Panc1 (cell line): Measurements from ENCODE around the gene MYCBPAP. TPM values are rescaled to one million over a fixed set of nuclear protein-coding genes. Genes with fewer than 3 reads are reported as not detected.

Source experiments
- ATAC-seq: fragments of 200-7000 bp; cut with Tn5 transposase; 2 replicates; pipeline ENCODE4 v1.9.1; 2020; ENCODE audit warnings: mild to moderate bottlenecking, moderate library complexity
- BruUV-seq: library from RNA; stranded (reverse); fragments of 400-500 nt; replicated peaks from 2 replicates; lab custom pipeline; 2021; lab: Mats Ljungman, UMichigan
- CTCF ChIA-PET: fragments of 300-600 bp; sonication (Branson Sonifier 250); formaldehyde crosslinking; loops from one replicate; lab custom pipeline; 2022; ENCODE audit warnings: antibody characterized with exemption; lab: Charles Lee
- POLR2A ChIA-PET: fragments of 300-600 bp; sonication (Branson Sonifier 250); formaldehyde crosslinking; loops from one replicate; lab custom pipeline; 2022; ENCODE audit warnings: antibody characterized with exemption; lab: Charles Lee
- DNase-seq: peaks from one replicate; pipeline ENCODE4 v3.0.0-alpha.2; 2010; ENCODE audit warnings: low read depth, low spot score
- H3K27ac ChIP-seq: 2 replicates; pipeline ENCODE4 v1.5.1; 2011; ENCODE audit warnings: mild to moderate bottlenecking, low read length, inconsistent platforms
- H3K27me3 ChIP-seq: fragments of 200-500 bp; sonication (Bioruptor generic); 2 replicates; pipeline ENCODE4 v1.6.0; 2014; ENCODE audit warnings: low read length, inconsistent platforms; ENCODE audit not compliant: control insufficient read depth, insufficient read depth
- H3K36me3 ChIP-seq: fragments of 200-500 bp; sonication (Bioruptor generic); 2 replicates; pipeline ENCODE4 v1.5.1; 2014; ENCODE audit warnings: inconsistent platforms, mild to moderate bottlenecking, low read length, moderate library complexity; ENCODE audit not compliant: control insufficient read depth, insufficient read depth
- H3K4me1 ChIP-seq: 2 replicates; pipeline ENCODE4 v1.5.1; 2011; ENCODE audit warnings: inconsistent platforms, mild to moderate bottlenecking, low read length, moderate library complexity; ENCODE audit not compliant: control insufficient read depth, insufficient read depth
- H3K4me3 ChIP-seq, 2 experiments: 2 replicates each; pipeline ENCODE4 v1.5.1; 2011 to 2012; ENCODE audit warnings: low read depth in 2 of 2, low read length in 2 of 2, mild to moderate bottlenecking in 2 of 2, inconsistent platforms in 1 of 2, moderate library complexity in 1 of 2
- H3K9me3 ChIP-seq: fragments of 200-500 bp; sonication (Bioruptor generic); 2 replicates; pipeline ENCODE4 v1.5.1; 2014; ENCODE audit warnings: low read depth, mild to moderate bottlenecking, inconsistent platforms, low read length, moderate library complexity; ENCODE audit not compliant: control insufficient read depth, insufficient read depth
- POLR2AphosphoS5 ChIP-seq: IDR thresholded peaks from 2 replicates; pipeline ENCODE4 v1.6.1; 2012; ENCODE audit warnings: mild to moderate bottlenecking, low read depth, low read length, moderate library complexity
- SIN3A ChIP-seq: IDR thresholded peaks from 2 replicates; pipeline ENCODE4 v1.6.1; 2012; ENCODE audit warnings: low read depth, mild to moderate bottlenecking, low read length, moderate library complexity, borderline replicate concordance; ENCODE audit not compliant: insufficient read depth
- TCF7L2 ChIP-seq: IDR thresholded peaks from 2 replicates; pipeline ENCODE4 v1.6.1; 2011; ENCODE audit warnings: mild to moderate bottlenecking, low read depth, low read length, inconsistent platforms
- in situ Hi-C: cut with HindIII; loops from 2 replicates; pipeline ENCODE4 v1.10.0; 2016; ENCODE audit warnings: low sequenced_read_pairs, low pct_unique_long_range_greater_than_20kb
- intact Hi-C: fragments of 100-400 bp; cut with micrococcal nuclease; formaldehyde crosslinking; loops from one replicate; pipeline ENCODE4 v1.10.0; 2022; ENCODE audit not compliant: unreplicated experiment
- total RNA-seq: library from RNA; stranded (reverse); gene quantifications from one replicate; pipeline ENCODE4 v1.2.1, GENCODE V29; 2021; ENCODE audit not compliant: unreplicated experiment
- TF ChIP-seq, protein P1 (sequence below): fragments of 450-650 bp; IDR thresholded peaks from 2 replicates; pipeline ENCODE4 v1.5.1; 2017; ENCODE audit warnings: mild to moderate bottlenecking
- TF ChIP-seq, protein P2 (sequence below), 2 experiments: IDR thresholded peaks; 2 replicates each; pipeline ENCODE4 v1.6.1; 2011 to 2012; ENCODE audit warnings: low read depth in 2 of 2, control low read depth in 1 of 2, low read length in 1 of 2, mild to moderate bottlenecking in 1 of 2, moderate library complexity in 1 of 2; ENCODE audit not compliant: insufficient read depth in 1 of 2

The MYCBPAP gene
- total RNA-seq, 1 experiment from 2014 or later, result 2.2 TPM

DNA sequence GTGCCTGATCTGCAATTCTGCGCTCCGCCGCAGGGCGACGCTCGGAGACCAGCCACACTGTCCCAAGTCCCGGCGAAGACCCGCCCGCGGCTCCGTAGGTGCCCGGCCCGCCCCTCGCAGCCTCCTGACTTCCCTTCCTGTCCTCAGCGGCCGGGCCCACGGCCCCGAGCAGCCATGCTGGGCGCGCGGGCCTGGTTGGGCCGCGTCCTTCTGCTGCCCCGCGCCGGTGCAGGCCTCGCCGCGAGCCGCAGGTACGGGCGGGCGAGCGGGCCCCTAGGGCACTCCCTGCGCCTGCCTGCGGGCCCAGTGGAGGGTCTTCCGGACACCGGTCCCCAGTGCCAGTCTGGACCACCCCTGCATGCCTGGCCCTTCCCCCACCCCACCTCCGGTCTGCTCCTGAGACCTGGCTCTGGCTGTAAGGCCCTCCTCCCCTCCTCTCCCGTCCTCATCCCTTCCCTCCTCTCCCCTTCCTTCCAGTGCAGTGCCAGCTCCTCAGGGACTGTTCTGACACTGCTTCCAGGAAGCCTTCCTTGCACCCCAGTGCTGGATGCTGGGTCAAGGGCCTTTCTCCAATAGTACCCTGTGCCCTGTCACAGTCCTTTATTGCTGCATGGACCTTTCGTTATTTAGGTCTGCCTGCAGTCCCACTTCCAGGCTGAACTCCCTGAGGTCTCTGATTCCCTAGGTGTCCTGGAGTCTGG lies 38.9 kb downstream of the MYCBPAP start, which contains the start of gene SPATA20:
TSS of gene SPATA20 (plus strand) at position 140 of the 701 bp plus-strand sequence. CDS start at position 175, 35 bp downstream.
- intact Hi-C loops (loop anchor here (2.0 to 5.0 kb wide), 2 partner anchors 148 to 295 kb away; no protein-coding TSS in a partner anchor), in situ Hi-C loops (no loop called here)
- peak within 1 kb of the TSS; percentile 52 to 73 for H3K4me3 ChIP-seq
- ChIA-PET POLR2A (interaction anchor here (0.7 to 1.0 kb wide), 2 partner anchors 14 to 236 kb away, joined by 3 to 5 read pairs; no protein-coding TSS in a partner anchor), CTCF (interaction anchor here (0.6 to 3.6 kb wide), 4 partner anchors 73 to 148 kb away, joined by 3 to 15 read pairs (median 8); no protein-coding TSS in a partner anchor)
- DNase-seq (peak; percentile 61), ATAC-seq (peak; percentile 86)
- peak; percentile 58 for TF ChIP-seq POLR2AphosphoS5
- TF ChIP-seq, protein P1, sequence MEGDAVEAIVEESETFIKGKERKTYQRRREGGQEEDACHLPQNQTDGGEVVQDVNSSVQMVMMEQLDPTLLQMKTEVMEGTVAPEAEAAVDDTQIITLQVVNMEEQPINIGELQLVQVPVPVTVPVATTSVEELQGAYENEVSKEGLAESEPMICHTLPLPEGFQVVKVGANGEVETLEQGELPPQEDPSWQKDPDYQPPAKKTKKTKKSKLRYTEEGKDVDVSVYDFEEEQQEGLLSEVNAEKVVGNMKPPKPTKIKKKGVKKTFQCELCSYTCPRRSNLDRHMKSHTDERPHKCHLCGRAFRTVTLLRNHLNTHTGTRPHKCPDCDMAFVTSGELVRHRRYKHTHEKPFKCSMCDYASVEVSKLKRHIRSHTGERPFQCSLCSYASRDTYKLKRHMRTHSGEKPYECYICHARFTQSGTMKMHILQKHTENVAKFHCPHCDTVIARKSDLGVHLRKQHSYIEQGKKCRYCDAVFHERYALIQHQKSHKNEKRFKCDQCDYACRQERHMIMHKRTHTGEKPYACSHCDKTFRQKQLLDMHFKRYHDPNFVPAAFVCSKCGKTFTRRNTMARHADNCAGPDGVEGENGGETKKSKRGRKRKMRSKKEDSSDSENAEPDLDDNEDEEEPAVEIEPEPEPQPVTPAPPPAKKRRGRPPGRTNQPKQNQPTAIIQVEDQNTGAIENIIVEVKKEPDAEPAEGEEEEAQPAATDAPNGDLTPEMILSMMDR, result peak; percentile 100
- no peak for TF ChIP-seq TCF7L2
- peak; percentile 77; the same call in 1 of the 2 replicates for TF ChIP-seq SIN3A
- TF ChIP-seq, protein P2, sequence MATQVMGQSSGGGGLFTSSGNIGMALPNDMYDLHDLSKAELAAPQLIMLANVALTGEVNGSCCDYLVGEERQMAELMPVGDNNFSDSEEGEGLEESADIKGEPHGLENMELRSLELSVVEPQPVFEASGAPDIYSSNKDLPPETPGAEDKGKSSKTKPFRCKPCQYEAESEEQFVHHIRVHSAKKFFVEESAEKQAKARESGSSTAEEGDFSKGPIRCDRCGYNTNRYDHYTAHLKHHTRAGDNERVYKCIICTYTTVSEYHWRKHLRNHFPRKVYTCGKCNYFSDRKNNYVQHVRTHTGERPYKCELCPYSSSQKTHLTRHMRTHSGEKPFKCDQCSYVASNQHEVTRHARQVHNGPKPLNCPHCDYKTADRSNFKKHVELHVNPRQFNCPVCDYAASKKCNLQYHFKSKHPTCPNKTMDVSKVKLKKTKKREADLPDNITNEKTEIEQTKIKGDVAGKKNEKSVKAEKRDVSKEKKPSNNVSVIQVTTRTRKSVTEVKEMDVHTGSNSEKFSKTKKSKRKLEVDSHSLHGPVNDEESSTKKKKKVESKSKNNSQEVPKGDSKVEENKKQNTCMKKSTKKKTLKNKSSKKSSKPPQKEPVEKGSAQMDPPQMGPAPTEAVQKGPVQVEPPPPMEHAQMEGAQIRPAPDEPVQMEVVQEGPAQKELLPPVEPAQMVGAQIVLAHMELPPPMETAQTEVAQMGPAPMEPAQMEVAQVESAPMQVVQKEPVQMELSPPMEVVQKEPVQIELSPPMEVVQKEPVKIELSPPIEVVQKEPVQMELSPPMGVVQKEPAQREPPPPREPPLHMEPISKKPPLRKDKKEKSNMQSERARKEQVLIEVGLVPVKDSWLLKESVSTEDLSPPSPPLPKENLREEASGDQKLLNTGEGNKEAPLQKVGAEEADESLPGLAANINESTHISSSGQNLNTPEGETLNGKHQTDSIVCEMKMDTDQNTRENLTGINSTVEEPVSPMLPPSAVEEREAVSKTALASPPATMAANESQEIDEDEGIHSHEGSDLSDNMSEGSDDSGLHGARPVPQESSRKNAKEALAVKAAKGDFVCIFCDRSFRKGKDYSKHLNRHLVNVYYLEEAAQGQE (IDR thresholded peaks at IDR 0.05; ENCODE audit: insufficient read depth in 1 of 2, low read depth in 2 of 2, low read length in 1 of 2), result 0 out of 4 replicates have a peak, but pooled peaks of 1 of the 2 experiments have one; percentile 12
- no peaks in the 10 kb centered on the region for H3K9me3 ChIP-seq
- no peaks in the 10 kb centered on the region for H3K27me3 ChIP-seq
- no peaks in the 10 kb centered on the region for H3K36me3 ChIP-seq
- BruUV-seq, result no TSS peak
- peak within 1 kb of the TSS; percentile 94 for H3K27ac ChIP-seq
- H3K4me1 ChIP-seq, result peaks cover 26% of the 10 kb centered on the region

DNA sequence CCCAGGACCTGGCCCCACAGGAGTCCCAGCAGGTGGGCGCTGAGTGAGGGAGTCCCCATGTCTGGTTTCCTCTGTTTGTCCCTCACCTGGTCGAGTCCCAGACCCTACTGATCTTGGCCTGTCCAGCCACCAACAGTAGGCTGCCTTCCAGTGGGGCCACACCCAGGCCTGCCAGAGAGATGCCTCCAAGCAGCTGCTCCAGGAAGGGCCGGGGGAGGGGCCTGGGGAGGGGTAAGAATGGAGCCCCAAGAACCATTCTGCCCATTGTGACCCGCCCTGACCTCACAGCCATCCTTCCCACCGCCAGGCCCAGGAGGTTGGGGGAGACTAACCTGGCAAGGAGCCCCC lies 39.5 kb downstream of the MYCBPAP start:
- TF ChIP-seq TCF7L2, result no peak
- no peak for TF ChIP-seq POLR2AphosphoS5
- TF ChIP-seq, protein P2 (IDR thresholded peaks at IDR 0.05; ENCODE audit: insufficient read depth in 1 of 2, low read depth in 2 of 2, low read length in 1 of 2), result no peak
- TF ChIP-seq SIN3A, result no peak
- TF ChIP-seq, protein P1, result no peak
- intact Hi-C loops, result loop anchor here (2.0 to 5.0 kb wide), 2 partner anchors 147 to 295 kb away; no protein-coding TSS in a partner anchor
- BruUV-seq, result no TSS peak
- peak overlapping the region; percentile 52 to 73 for H3K4me3 ChIP-seq
- peak overlapping the region; percentile 94 for H3K27ac ChIP-seq
- H3K36me3 ChIP-seq, result no peaks in the 10 kb centered on the region
- ChIA-PET POLR2A (interaction anchor here (0.7 kb wide), 1 partner anchor 14 kb away, joined by 3 read pairs; no protein-coding TSS in a partner anchor), CTCF (interaction anchor here (0.6 to 3.6 kb wide), 3 partner anchors 72 to 147 kb away, joined by 3 to 15 read pairs (median 10); no protein-coding TSS in a partner anchor)
- DNase-seq (no peak), ATAC-seq (no peak)
- in situ Hi-C loops, result no loop called here
- peaks cover 22% of the 10 kb centered on the region for H3K4me1 ChIP-seq
- no peaks in the 10 kb centered on the region for H3K9me3 ChIP-seq
- H3K27me3 ChIP-seq, result no peaks in the 10 kb centered on the region
